Uterus (tissue), 4 donors: ENCODE measurements around the gene BCL7C. TPM values are rescaled to one million over a fixed set of nuclear protein-coding genes. Genes with fewer than 3 reads are reported as not detected.

ENCODE experiments used
- DNase-seq, 2 donors: peaks; one replicate each; pipeline ENCODE4 v3.0.0-alpha.2; 2019 to 2020
- H3K27ac ChIP-seq, 2 donors: fragments of 200-600 bp; sonication (generic); 1 replicate in 1 of 2; 2 replicates in 1 of 2; pipeline ENCODE4 v1.5.1; 2016 to 2018
- H3K27me3 ChIP-seq, 2 donors: fragments of 200-600 bp; sonication (generic); one replicate each; pipeline ENCODE4 v1.5.1; 2018 to 2019; ENCODE audit warnings: control low read depth in 1 of 2
- H3K36me3 ChIP-seq, 2 donors: fragments of 200-600 bp; sonication (generic); one replicate each; pipeline ENCODE4 v1.5.1; 2019; ENCODE audit warnings: control low read depth in 1 of 2
- H3K4me1 ChIP-seq, 2 donors: fragments of 200-600 bp; sonication (generic); one replicate each; pipeline ENCODE4 v1.5.1; 2018 to 2019; ENCODE audit warnings: control low read depth in 1 of 2
- H3K4me3 ChIP-seq, 2 donors: fragments of 200-600 bp; sonication (generic); 1 replicate in 1 of 2; 2 replicates in 1 of 2; pipeline ENCODE4 v1.5.1; 2018 to 2019; ENCODE audit warnings: mild to moderate bottlenecking in 1 of 2
- H3K9me3 ChIP-seq, 2 donors: fragments of 200-600 bp; sonication (generic); one replicate each; pipeline ENCODE4 v1.5.1; 2019; ENCODE audit warnings: control low read depth in 1 of 2
- POLR2A ChIP-seq, 2 donors: fragments of 450-650 bp; IDR thresholded peaks; one replicate each; pipeline ENCODE4 v1.6.1; 2016; ENCODE audit warnings: antibody characterized with exemption in 2 of 2, mild to moderate bottlenecking in 1 of 2, moderate library complexity in 1 of 2
- intact Hi-C: fragments of 100-400 bp; cut with DNase I; formaldehyde crosslinking; loops from one replicate; pipeline ENCODE4 v1.15.1; 2023; ENCODE audit warnings: low total_unique reads
- total RNA-seq, 4 donors: library from RNA; depleted of rRNA in 3 of 4; stranded (reverse); fragments of >200 nt in 3 of 4; gene quantifications; one replicate each; pipeline versions ENCODE4 v1.1.0 to v1.2.4, GENCODE V29; 2014 to 2023
- TF ChIP-seq, protein P1 (sequence below), 4 experiments: fragments of 200-600 bp in 2 of 4; fragments of 450-650 bp in 2 of 4; sonication (generic) in 2 of 4; IDR thresholded peaks; one replicate each; pipeline ENCODE4 v1.5.1; 2016 to 2019; ENCODE audit warnings: antibody characterized with exemption in 4 of 4, mild to moderate bottlenecking in 2 of 4, moderate library complexity in 1 of 4
- donor health status: DM: yes; HTN: yes; CAD: no.

BCL7C gene
- total RNA-seq, 4 donors from 2014 or later = 16.5 to 44.8 (median 35.2) TPM

- H3K27me3 ChIP-seq = no peaks in the 10 kb centered on the region
- peak; percentile 81 to 90 for DNase-seq
- peaks cover 10 to 12% of the 10 kb centered on the region in 2 donors for H3K4me1 ChIP-seq
- intact Hi-C loops = no loop called here
- H3K4me3 ChIP-seq = peak overlapping the region; percentile 61 to 87
- TF ChIP-seq POLR2A (IDR thresholded peaks at IDR 0.05) = peak; percentile 76 to 81
- TF ChIP-seq, protein P1, sequence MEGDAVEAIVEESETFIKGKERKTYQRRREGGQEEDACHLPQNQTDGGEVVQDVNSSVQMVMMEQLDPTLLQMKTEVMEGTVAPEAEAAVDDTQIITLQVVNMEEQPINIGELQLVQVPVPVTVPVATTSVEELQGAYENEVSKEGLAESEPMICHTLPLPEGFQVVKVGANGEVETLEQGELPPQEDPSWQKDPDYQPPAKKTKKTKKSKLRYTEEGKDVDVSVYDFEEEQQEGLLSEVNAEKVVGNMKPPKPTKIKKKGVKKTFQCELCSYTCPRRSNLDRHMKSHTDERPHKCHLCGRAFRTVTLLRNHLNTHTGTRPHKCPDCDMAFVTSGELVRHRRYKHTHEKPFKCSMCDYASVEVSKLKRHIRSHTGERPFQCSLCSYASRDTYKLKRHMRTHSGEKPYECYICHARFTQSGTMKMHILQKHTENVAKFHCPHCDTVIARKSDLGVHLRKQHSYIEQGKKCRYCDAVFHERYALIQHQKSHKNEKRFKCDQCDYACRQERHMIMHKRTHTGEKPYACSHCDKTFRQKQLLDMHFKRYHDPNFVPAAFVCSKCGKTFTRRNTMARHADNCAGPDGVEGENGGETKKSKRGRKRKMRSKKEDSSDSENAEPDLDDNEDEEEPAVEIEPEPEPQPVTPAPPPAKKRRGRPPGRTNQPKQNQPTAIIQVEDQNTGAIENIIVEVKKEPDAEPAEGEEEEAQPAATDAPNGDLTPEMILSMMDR (IDR thresholded peaks at IDR 0.05) = peak in 1 of 4 experiments; percentile 34
- H3K27ac ChIP-seq = peak overlapping the region; percentile 78 to 86
- H3K9me3 ChIP-seq = no peaks in the 10 kb centered on the region
- H3K36me3 ChIP-seq = no peaks in the 10 kb centered on the region
Measured at GRCh38 chr16:30874821-30875717, 18.8 kb downstream of the BCL7C start.

GRCh38 chr16:30874244-30874820 is 19.5 kb downstream of the BCL7C start:
- TF ChIP-seq, protein P1 (IDR thresholded peaks at IDR 0.05) = no peak
- no peak for TF ChIP-seq POLR2A (IDR thresholded peaks at IDR 0.05)

DNA sequence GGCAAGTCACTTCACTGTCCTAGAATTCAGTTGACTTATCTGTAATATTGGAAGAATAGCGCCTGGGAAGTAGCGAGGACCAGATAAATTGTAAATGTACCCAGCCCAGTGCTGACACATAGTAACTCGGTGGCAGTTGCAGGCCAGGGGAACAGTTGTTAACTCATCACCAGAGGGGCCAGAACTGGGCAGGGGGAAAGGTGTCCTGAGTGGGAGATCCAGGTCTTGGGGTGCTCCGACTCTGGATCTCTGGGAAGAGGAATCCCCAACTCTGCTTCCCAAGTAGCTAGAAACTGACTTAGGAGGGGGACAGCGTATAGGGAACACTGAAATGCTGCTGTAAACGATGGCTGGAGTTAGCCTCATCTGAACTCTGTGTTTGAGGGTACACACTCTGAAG is 23.0 kb downstream of the BCL7C start:
- Histone ChIP-seq H3K9me3 (no peaks in the 10 kb centered on the region), H3K27me3 (no peaks in the 10 kb centered on the region), H3K4me1 (peaks cover 0 to 6% of the 10 kb centered on the region in 2 donors), H3K36me3 (no peaks in the 10 kb centered on the region), H3K27ac (no peak overlapping the region), H3K4me3 (no peak overlapping the region)
- TF ChIP-seq, protein P1 (IDR thresholded peaks at IDR 0.05) = no peak
- TF ChIP-seq POLR2A (IDR thresholded peaks at IDR 0.05) = no peak
- intact Hi-C loops = no loop called here
- DNase-seq = no peak

More at GRCh38 chr16:30874244-30874820, 19.5 kb downstream of the BCL7C start:
- H3K27me3 ChIP-seq = no peaks in the 10 kb centered on the region
- no peaks in the 10 kb centered on the region for H3K9me3 ChIP-seq
- peak overlapping the region; percentile 78 to 86 for H3K27ac ChIP-seq
- H3K36me3 ChIP-seq = no peaks in the 10 kb centered on the region
- H3K4me1 ChIP-seq = peaks cover 10 to 12% of the 10 kb centered on the region in 2 donors
- intact Hi-C loops = no loop called here
- peak overlapping the region; percentile 61 to 87 for H3K4me3 ChIP-seq
- no peak for DNase-seq

GRCh38 chr16:30867747-30868146 is 26.1 kb downstream of the BCL7C start:
- no peak for DNase-seq

More at GRCh38 chr16:30867747-30868146, 26.1 kb downstream of the BCL7C start:
- no peak overlapping the region for H3K4me3 ChIP-seq
- H3K27ac ChIP-seq = no peak overlapping the region
- H3K4me1 ChIP-seq = no peaks in the 10 kb centered on the region
- no peak for TF ChIP-seq POLR2A (IDR thresholded peaks at IDR 0.05)
- TF ChIP-seq, protein P1 (IDR thresholded peaks at IDR 0.05) = no peak
- no peaks in the 10 kb centered on the region for H3K27me3 ChIP-seq
- no peaks in the 10 kb centered on the region for H3K36me3 ChIP-seq
- H3K9me3 ChIP-seq = no peaks in the 10 kb centered on the region
- intact Hi-C loops = no loop called here
